OCI-LY7 (cell line): ENCODE results near the gene LAMA4.

ENCODE experiments used
- CTCF ChIP-seq: fragments of 200-600 bp; sonication (generic); conservative IDR thresholded peaks from 2 replicates; pipeline ENCODE4 v1.5.1; 2014; ENCODE audit warnings: mild to moderate bottlenecking, antibody characterized with exemption, low read length, moderate library complexity, mixed read lengths
- EZH2phosphoT487 ChIP-seq: fragments of 200-600 bp; sonication (generic); IDR thresholded peaks from 2 replicates; pipeline ENCODE4 v1.6.1; 2018; ENCODE audit warnings: low read depth, borderline replicate concordance, mild to moderate bottlenecking, mixed run types, antibody characterized with exemption, low read length, moderate library complexity, mixed read lengths

- no peak for TF ChIP-seq CTCF
- TF ChIP-seq EZH2phosphoT487: no peak
These were observed 7.1 kb downstream of the LAMA4 start for GRCh38 chr6:112247275-112247674.
